ENCODE measurements around the gene AFF3.

The AFF3 gene

DNA sequence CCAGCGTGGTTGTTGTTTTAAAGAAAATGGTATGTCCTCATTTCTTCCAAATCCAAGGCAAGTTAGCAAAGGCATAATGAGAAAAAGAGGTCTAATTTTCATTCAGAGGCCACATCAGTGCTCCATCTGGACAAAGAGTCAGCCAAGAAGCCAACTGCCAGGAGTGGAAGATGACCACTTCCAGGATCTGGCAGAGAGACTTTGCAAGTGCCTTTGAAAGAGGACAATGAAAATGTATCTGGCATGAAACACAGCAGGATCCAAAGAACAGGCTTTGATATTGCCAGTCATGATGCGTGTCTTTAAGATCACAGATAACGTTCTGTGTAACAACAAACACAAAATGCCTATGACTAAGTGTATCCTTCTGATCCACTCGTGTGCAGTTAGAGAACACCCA is 82.8 kb downstream of the AFF3 start:
- ChIA-PET POLR2A (no interaction called here), CTCF (no interaction called here)
- DNase-seq (ENCODE audit: extremely low spot score) = no peak
- TF ChIP-seq, protein P1, sequence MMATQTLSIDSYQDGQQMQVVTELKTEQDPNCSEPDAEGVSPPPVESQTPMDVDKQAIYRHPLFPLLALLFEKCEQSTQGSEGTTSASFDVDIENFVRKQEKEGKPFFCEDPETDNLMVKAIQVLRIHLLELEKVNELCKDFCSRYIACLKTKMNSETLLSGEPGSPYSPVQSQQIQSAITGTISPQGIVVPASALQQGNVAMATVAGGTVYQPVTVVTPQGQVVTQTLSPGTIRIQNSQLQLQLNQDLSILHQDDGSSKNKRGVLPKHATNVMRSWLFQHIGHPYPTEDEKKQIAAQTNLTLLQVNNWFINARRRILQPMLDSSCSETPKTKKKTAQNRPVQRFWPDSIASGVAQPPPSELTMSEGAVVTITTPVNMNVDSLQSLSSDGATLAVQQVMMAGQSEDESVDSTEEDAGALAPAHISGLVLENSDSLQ (IDR thresholded peaks at IDR 0.05) = no peak
- TF ChIP-seq TARDBP (IDR thresholded peaks at IDR 0.05) = no peak
- no peak for TF ChIP-seq FOXM1 (IDR thresholded peaks at IDR 0.05; ENCODE audit: borderline replicate concordance)
- TF ChIP-seq L3MBTL2 (conservative IDR thresholded peaks at IDR 0.05) = no peak
- no peak for TF ChIP-seq ZNF384 (IDR thresholded peaks at IDR 0.05)

GRCh38 chr2:100057901-100058261 is 84.5 kb downstream of the AFF3 start:
- DNase-seq (ENCODE audit: extremely low spot score) = no peak
- CTCF ChIA-PET = interaction anchor here (0.7 to 1.2 kb wide), 2 partner anchors 17 to 189 kb away, joined by 3 to 4 read pairs; no protein-coding TSS in a partner anchor
- TF ChIP-seq, protein P1 (IDR thresholded peaks at IDR 0.05) = peak; percentile 58
- no peak for TF ChIP-seq FOXA1 (IDR thresholded peaks at IDR 0.05)
- TF ChIP-seq FOXK2 (IDR thresholded peaks at IDR 0.05) = no peak
- no peak for TF ChIP-seq ZNF384 (IDR thresholded peaks at IDR 0.05)
- POLR2A ChIA-PET = interaction anchor here (1.0 kb wide), 1 partner anchor 46 kb away, joined by 3 read pairs; no protein-coding TSS in a partner anchor

GRCh38 chr2:100054426-100054825 is 88.0 kb downstream of the AFF3 start:
- CTCF ChIA-PET = no interaction called here
- POLR2A ChIA-PET = no interaction called here
- no peak for DNase-seq (ENCODE audit: extremely low spot score)
- TF ChIP-seq L3MBTL2 (conservative IDR thresholded peaks at IDR 0.05) = no peak
- TF ChIP-seq BHLHE40 (IDR thresholded peaks at IDR 0.05; ENCODE audit: borderline replicate concordance) = no peak
- no peak for TF ChIP-seq NFRKB (IDR thresholded peaks at IDR 0.05)
- no peak for TF ChIP-seq FOXK2 (IDR thresholded peaks at IDR 0.05)
- TF ChIP-seq FOXM1 (IDR thresholded peaks at IDR 0.05; ENCODE audit: borderline replicate concordance) = no peak
- no peak for TF ChIP-seq ARNT (IDR thresholded peaks at IDR 0.05)
- no peak for TF ChIP-seq SUZ12 (IDR thresholded peaks at IDR 0.05)

DNA sequence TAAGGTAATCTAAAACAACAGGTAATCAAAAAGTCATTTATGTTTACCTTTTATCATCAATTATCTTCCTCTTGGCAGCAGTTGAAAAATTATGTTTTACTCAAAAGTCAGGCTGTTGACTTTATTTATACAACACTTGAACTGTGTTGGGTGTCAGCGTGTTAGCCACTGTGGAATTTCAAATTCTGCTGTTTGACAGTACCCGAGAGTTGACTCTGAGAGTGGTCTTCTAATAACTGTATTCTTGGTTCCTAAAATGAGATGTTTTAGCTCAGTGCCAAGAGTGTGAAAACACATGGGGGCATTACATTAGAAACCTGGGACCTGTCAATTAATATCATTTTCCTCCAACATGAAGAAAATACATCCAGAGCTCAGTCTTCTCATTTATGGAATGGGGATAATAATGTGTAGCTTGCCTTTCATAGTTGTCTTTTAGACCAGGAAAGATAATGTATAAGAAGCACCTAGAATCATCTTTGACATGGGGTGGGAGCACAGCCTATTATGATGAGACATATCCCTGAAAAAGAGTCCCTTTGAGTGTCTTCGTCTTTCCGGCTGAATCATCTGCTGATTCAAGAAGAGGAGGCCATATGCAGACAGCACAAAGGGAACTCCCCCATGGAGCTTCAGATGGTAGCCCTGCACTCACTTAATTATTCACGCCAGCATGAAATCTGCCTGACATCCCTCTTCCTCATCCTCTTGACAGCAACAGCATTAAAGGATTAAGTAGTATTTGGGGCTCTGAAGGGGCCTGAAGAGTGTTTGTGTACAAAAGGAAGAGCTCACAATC is 89.1 kb downstream of the AFF3 start:
- POLR2A ChIA-PET = no interaction called here
- no peak for DNase-seq (ENCODE audit: extremely low spot score)
- TF ChIP-seq SP1 (IDR thresholded peaks at IDR 0.05) (no peak), SUZ12 (IDR thresholded peaks at IDR 0.05) (no peak), ELF4 (IDR thresholded peaks at IDR 0.05) (no peak), LEF1 (IDR thresholded peaks at IDR 0.05; ENCODE audit: borderline replicate concordance) (no peak), FOXK2 (IDR thresholded peaks at IDR 0.05) (no peak), L3MBTL2 (conservative IDR thresholded peaks at IDR 0.05) (no peak), FOXM1 (IDR thresholded peaks at IDR 0.05; ENCODE audit: borderline replicate concordance) (no peak), HDGF (IDR thresholded peaks at IDR 0.05; ENCODE audit: borderline replicate concordance) (no peak)
- CTCF ChIA-PET = interaction anchor here (0.9 kb wide), 1 partner anchor 41 kb away, joined by 3 read pairs; no protein-coding TSS in a partner anchor

DNA sequence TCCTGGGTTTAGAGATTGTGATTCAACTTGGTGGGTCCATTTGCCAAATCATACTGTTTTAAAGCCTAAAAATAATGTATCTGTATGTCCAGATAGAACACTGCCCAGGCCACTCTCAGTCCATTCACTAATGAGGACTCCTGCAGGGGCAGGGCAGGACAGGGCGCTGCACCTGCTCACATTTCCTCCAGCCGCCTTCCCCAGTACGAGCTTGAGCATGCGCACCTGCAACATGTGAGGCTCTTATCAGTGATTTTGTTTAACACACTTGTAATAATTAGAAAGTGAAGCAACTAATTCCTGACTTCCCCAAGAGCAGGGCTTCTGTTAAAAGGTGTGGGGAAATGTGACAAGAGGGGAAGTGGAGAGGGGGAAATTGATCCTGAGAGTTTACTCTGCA is 89.7 kb downstream of the AFF3 start:
- ChIA-PET POLR2A (no interaction called here), CTCF (interaction anchor here (0.9 kb wide), 1 partner anchor 40 kb away, joined by 3 read pairs; no protein-coding TSS in a partner anchor)
- TF ChIP-seq SP1 (IDR thresholded peaks at IDR 0.05) = no peak

DNA sequence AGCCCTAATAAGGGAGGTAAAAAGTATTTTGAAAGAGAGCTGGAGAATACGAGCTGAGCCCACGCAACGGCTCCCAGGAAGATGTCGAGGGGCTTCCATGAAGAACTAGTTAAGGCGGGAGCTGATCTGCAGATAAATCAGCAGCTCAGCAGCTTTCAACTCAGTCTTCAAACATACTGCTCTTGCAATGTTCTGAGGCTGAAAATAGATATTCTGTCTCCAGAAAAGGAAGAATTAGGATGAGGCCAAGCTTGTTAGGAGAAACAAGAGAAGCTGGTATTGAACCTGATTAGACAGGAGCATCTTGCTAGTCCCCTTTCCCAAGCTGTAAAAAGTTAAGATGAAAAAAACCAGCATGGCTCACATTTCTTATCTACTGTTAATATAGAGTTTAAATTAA is 91.1 kb downstream of the AFF3 start:
- DNase-seq (ENCODE audit: extremely low spot score) = no peak
- TF ChIP-seq FOXM1 (IDR thresholded peaks at IDR 0.05; ENCODE audit: borderline replicate concordance) (no peak), L3MBTL2 (conservative IDR thresholded peaks at IDR 0.05) (no peak), BHLHE40 (IDR thresholded peaks at IDR 0.05; ENCODE audit: borderline replicate concordance) (no peak), FOXK2 (IDR thresholded peaks at IDR 0.05) (no peak), ELF4 (IDR thresholded peaks at IDR 0.05) (no peak), HDGF (IDR thresholded peaks at IDR 0.05; ENCODE audit: borderline replicate concordance) (no peak), ARNT (IDR thresholded peaks at IDR 0.05) (no peak), FOXA1 (IDR thresholded peaks at IDR 0.05) (no peak), TARDBP (IDR thresholded peaks at IDR 0.05) (no peak), SUZ12 (IDR thresholded peaks at IDR 0.05) (no peak), NFRKB (IDR thresholded peaks at IDR 0.05) (no peak), LEF1 (IDR thresholded peaks at IDR 0.05; ENCODE audit: borderline replicate concordance) (no peak), ZNF384 (IDR thresholded peaks at IDR 0.05) (no peak), SP1 (IDR thresholded peaks at IDR 0.05) (no peak), CTBP1 (IDR thresholded peaks at IDR 0.05; ENCODE audit: borderline replicate concordance) (no peak)
- TF ChIP-seq, protein P1 (IDR thresholded peaks at IDR 0.05) = no peak
- POLR2A ChIA-PET = no interaction called here
- CTCF ChIA-PET = no interaction called here

More for the DNA sequence above, 89.7 kb downstream of the AFF3 start:
- DNase-seq (ENCODE audit: extremely low spot score) = no peak

DNA sequence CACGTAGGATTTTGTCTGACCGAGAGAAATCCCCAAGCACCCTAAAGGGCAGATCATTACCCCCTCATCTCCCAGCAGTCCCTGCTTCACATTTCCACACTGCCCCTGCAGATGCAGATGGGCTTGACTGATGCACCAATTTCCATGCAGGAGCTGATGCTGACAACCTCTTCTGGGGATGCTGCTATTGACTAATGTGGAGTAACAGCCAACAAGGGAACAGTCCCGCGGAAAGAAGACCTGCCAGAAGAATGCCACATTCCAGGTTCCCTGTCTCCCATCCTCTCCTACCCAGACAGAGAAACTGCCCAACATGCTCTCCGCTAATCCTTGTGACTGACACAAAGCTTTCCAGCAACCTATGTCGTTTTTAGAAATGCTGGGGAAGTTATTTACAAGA is 91.7 kb downstream of the AFF3 start:
- ChIA-PET CTCF (no interaction called here), POLR2A (no interaction called here)
- TF ChIP-seq TARDBP (IDR thresholded peaks at IDR 0.05) (no peak), BHLHE40 (IDR thresholded peaks at IDR 0.05; ENCODE audit: borderline replicate concordance) (no peak), SUZ12 (IDR thresholded peaks at IDR 0.05) (no peak), SP1 (IDR thresholded peaks at IDR 0.05) (no peak), FOXK2 (IDR thresholded peaks at IDR 0.05) (no peak), CTBP1 (IDR thresholded peaks at IDR 0.05; ENCODE audit: borderline replicate concordance) (no peak), LEF1 (IDR thresholded peaks at IDR 0.05; ENCODE audit: borderline replicate concordance) (no peak), ARNT (IDR thresholded peaks at IDR 0.05) (no peak), ELF4 (IDR thresholded peaks at IDR 0.05) (no peak), FOXM1 (IDR thresholded peaks at IDR 0.05; ENCODE audit: borderline replicate concordance) (no peak), L3MBTL2 (conservative IDR thresholded peaks at IDR 0.05) (no peak), ZNF384 (IDR thresholded peaks at IDR 0.05) (no peak)
- TF ChIP-seq, protein P1 (IDR thresholded peaks at IDR 0.05) = no peak
- DNase-seq (ENCODE audit: extremely low spot score) = no peak

Data from HEK293T (cell line).